ENCODE data around the gene KCNQ5.

DNA sequence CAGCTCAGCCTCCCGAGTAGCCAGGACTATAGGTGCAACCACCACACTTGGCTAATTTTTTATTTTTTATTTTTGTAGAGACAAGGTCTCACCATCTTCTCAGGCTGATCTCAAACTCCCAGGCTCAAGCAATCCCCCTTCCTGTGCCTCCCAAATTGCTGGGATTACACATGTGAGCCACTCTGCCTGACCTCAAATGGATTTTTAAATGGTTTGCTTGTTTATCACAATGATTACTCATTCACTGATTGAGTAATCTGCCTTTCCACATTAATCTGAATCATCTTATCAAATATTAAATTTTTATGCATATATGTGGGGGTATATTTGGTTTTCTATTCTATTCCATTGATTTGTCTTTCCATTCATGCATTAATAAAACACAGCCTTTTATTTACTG lies 612.9 kb downstream of the KCNQ5 start:
- TF ChIP-seq, protein P1, sequence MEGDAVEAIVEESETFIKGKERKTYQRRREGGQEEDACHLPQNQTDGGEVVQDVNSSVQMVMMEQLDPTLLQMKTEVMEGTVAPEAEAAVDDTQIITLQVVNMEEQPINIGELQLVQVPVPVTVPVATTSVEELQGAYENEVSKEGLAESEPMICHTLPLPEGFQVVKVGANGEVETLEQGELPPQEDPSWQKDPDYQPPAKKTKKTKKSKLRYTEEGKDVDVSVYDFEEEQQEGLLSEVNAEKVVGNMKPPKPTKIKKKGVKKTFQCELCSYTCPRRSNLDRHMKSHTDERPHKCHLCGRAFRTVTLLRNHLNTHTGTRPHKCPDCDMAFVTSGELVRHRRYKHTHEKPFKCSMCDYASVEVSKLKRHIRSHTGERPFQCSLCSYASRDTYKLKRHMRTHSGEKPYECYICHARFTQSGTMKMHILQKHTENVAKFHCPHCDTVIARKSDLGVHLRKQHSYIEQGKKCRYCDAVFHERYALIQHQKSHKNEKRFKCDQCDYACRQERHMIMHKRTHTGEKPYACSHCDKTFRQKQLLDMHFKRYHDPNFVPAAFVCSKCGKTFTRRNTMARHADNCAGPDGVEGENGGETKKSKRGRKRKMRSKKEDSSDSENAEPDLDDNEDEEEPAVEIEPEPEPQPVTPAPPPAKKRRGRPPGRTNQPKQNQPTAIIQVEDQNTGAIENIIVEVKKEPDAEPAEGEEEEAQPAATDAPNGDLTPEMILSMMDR (IDR thresholded peaks at IDR 0.05) = no peak
- no peak for TF ChIP-seq POLR2A (IDR thresholded peaks at IDR 0.05)
